ENCODE results near the gene RARRES1. TPM values are rescaled to one million over a fixed set of nuclear protein-coding genes. Genes with fewer than 3 reads are reported as not detected.

Gene RARRES1
- total RNA-seq, 1 experiment from 2014 or later = 0.81 TPM

GRCh38 chr3:158765518-158766205 lies 33.4 kb upstream of the RARRES1 start:
- Mint-ChIP-seq H3K36me3 (ENCODE audit: insufficient read depth in 1 of 3, low read depth in 3 of 3) (no peaks in the 10 kb centered on the region), H3K27ac (no peak overlapping the region), H3K9me3 (no peaks in the 10 kb centered on the region; a peak in 1 of 5 replicates), H3K4me3 (no peak overlapping the region), H3K27me3 (ENCODE audit: low read depth) (no peaks in the 10 kb centered on the region), H3K4me1 (peaks cover 22% of the 10 kb centered on the region in 2 experiments)
- no peak overlapping the region for H2AFZ ChIP-seq (ENCODE audit: low read length)
- H2AK5ac ChIP-seq (ENCODE audit: insufficient read length, low read length) = no peak overlapping the region
- H4K20me1 ChIP-seq (ENCODE audit: control insufficient read depth, insufficient read depth, insufficient read length) = no peaks in the 10 kb centered on the region
- no peak overlapping the region for H3K14ac ChIP-seq (ENCODE audit: insufficient read depth, low read length)
- H3K56ac ChIP-seq (ENCODE audit: insufficient read length, low read depth, low read length) = no peak overlapping the region
- H3K9me3 ChIP-seq (ENCODE audit: control insufficient read depth, low read depth, low read length) = no peaks in the 10 kb centered on the region
- no peaks in the 10 kb centered on the region for H3K79me1 ChIP-seq (ENCODE audit: insufficient read depth, low read depth, low read length, poor library complexity, severe bottlenecking)
- TF ChIP-seq CTCF (conservative IDR thresholded peaks at IDR 0.05) = no peak
- H3K4ac ChIP-seq (ENCODE audit: low read depth, low read length) = no peak overlapping the region
- no peak overlapping the region for H2BK15ac ChIP-seq (ENCODE audit: low read depth, low read length)
- H3K23me2 ChIP-seq (ENCODE audit: insufficient read length, low read depth, low read length, poor library complexity, severe bottlenecking) = no peaks in the 10 kb centered on the region
- H3K9ac ChIP-seq (ENCODE audit: extremely low read depth, insufficient read length, low read length) = no peak overlapping the region
- no peak overlapping the region for H3K4me2 ChIP-seq (ENCODE audit: insufficient read depth, insufficient read length, low read length)
- H3K27me3 ChIP-seq (ENCODE audit: insufficient read depth, low read length) = no peaks in the 10 kb centered on the region
- no CpG with 5 or more reads among the region's 3 CpGs for WGBS (ENCODE audit: extremely low coverage, insufficient read length, low lambda C conversion rate)
- H3T11ph ChIP-seq (ENCODE audit: low read length) = no peak overlapping the region
- H3K79me2 ChIP-seq (ENCODE audit: insufficient read depth, low read length) = no peaks in the 10 kb centered on the region
- no peak overlapping the region for H2BK20ac ChIP-seq (ENCODE audit: low read depth, low read length, poor library complexity, severe bottlenecking)
- H2BK5ac ChIP-seq (ENCODE audit: insufficient read length, low read length) = no peak overlapping the region
- no peak overlapping the region for H3K23ac ChIP-seq (ENCODE audit: insufficient read length, low read depth, low read length)
- H4K8ac ChIP-seq (replicated peaks; ENCODE audit: insufficient read length, low read depth, low read length) = no peak overlapping the region
- no peak overlapping the region for H4K91ac ChIP-seq (ENCODE audit: insufficient read length, low read depth, low read length)
- H3K27ac ChIP-seq (ENCODE audit: insufficient read length, low read depth, low read length) = no peak overlapping the region
- no peak overlapping the region for H3K18ac ChIP-seq (ENCODE audit: insufficient read length, low read depth, low read length)
- no peak for DNase-seq
- H4K5ac ChIP-seq (ENCODE audit: insufficient read length, low read depth, low read length) = no peak overlapping the region
- H3K4me1 ChIP-seq (ENCODE audit: insufficient read depth, low read length) = no peaks in the 10 kb centered on the region; the same call in 1 of the 2 replicates
- no peak overlapping the region for H2BK12ac ChIP-seq (ENCODE audit: insufficient read length, low read depth, low read length)
- no peak overlapping the region for H2BK120ac ChIP-seq (ENCODE audit: low read depth, low read length, poor library complexity, severe bottlenecking)

Data from H9 (cell line).